Activated CD8-positive, alpha-beta memory T cell treated with anti-CD3 and anti-CD28 coated beads, Interleukin-2, amount 50 U/mL, for 48 hours (primary cell): Measurements from ENCODE around the gene SIRT2.
"Not testable (repeated sequence)": the region's sequence is repeated elsewhere in the genome, so short reads cannot be mapped to it uniquely, and the experiment has no call there.

Source experiments
- DNase-seq: peaks from one replicate; pipeline ENCODE4 v3.0.0-alpha.2; 2020

Gene SIRT2

DNA sequence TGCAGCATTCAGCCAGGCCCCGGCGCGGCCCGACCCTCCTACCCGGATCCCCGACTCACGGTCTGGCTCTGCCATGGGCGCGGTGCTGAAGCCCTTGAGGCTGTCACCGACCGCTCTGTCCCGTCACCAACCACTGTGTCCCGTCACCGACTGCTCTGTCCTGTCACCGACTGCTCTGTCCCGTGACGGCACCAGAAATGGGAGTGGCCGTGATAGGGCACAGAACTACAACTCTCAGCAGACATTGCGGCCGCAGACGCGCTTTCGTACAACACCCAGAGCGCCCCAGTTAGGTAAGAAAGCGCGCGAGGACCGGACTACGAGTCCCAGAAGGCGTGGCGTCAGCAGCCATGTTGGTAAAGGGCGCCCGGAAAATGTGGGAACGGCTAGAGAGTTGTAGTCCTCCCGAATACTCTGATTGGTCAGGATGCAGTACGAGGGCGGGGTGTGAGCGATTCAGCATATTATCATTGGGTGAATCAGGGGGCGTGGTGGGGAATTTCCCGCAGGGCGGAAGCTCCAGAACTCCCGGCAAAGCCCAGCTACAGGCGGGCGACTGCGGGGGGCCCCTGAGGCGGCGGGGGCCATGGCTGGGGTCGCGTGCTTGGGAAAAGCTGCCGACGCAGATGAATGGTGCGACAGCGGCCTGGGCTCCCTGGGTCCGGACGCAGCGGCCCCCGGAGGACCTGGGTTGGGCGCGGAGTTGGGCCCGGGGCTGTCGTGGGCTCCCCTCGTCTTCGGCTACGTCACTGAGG lies at the start of gene SIRT2, which contains the start of gene NFKBIB:
Gene SIRT2 (minus strand): TSS at position 172 of the 755 bp plus-strand sequence. CDS start 97 bp downstream, at position 75.
Gene NFKBIB (plus strand): TSS at position 523 of the 755 bp plus-strand sequence. CDS start 64 bp downstream, at position 587.
- DNase-seq = peak; percentile 97

DNA sequence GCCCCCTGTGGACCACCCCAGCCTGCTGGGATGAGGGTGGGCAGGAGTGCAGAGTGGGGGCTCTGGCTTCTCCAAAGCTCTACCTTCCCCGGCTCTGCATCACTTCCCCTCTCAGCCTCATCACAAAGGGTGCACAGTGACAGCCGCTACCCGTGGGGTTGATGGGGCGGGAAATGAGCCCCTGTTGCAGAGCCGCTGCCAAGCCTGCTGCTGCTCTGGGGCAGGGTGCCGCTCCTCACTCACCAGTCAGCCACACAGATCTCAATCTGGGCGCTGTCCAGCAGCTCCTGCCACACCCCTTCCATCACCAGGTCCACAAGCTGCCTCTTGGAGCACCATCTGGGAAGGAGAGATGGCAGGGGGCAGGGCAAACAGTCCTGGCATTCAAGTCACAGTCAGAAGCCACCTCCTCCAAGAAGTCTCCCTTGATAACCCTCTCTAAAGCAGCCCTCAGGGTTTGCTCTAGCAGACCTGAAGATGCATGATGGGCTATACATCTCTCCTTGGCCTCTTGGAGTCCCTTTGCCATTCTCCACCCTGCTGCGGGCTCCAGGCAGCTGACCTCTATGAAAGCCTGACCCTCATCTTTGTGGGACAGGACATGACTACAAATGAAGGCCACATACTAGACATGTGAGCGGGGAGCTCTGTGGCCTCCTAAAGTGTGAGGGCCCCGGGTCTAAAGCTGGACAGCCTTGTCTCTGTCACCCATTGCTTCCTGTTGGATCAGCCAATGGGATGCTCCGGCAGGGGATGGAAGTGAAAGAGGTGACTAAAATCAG lies 47.0 kb upstream of the SIRT2 start:
- no peak for DNase-seq

DNA sequence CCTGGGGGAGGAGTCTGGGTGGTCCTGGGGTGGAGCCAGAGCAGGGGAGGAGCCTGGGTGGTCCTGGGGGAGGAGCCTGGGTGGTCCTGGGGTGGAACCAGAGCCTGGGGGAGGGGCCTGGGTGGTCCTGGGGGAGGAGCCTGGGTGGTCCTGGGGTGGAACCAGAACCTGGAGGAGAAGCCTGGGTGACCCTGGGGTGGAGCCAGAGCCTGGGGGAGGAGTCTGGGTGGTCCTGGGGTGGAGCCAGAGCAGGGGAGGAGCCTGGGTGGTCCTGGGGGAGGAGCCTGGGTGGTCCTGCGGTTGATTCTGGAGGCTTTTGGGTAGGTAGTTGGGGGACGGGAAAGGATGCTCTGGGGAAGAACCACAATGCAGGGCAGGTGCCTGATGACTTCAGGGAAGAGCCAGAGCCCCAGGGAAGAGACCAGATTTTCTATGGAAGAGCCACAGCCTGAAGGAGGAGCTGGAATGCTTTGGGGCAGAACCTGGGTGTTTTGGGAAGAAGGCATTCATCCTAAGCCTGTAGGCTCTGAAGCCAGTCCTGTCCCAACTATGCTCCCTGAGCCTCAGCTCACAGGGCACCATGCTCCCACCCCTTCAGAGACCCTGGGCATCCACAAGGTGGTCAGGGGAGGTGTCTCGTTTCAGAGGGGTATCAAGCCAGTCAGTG lies 46.3 kb upstream of the SIRT2 start:
- no peak for DNase-seq

DNA sequence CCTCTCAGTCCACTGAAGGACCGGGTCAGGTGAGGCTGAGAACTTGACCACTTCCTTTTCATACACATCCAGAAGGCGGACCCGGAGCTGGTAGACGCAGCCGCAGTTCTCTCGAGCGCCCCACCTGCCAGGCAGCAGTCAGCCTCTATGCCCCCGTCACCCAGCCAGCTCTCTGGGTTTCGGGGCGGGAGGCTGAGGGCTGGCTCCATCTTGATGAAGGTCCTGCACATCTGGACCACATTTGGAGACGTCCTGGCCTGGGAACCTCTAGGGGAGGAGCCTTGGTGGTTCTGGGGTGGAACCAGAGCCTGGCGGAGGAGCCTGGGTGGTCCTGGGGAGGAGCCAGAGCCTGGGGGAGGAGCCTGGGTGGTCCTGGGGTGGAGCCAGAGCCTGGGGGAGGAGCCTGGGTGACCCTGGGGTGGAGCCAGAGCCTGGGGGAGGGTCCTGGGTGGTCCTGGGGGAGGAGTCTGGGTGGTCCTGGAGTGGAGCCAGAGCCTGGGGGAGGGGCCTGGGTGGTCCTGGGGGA lies 45.6 kb upstream of the SIRT2 start:
- DNase-seq = no peak

DNA sequence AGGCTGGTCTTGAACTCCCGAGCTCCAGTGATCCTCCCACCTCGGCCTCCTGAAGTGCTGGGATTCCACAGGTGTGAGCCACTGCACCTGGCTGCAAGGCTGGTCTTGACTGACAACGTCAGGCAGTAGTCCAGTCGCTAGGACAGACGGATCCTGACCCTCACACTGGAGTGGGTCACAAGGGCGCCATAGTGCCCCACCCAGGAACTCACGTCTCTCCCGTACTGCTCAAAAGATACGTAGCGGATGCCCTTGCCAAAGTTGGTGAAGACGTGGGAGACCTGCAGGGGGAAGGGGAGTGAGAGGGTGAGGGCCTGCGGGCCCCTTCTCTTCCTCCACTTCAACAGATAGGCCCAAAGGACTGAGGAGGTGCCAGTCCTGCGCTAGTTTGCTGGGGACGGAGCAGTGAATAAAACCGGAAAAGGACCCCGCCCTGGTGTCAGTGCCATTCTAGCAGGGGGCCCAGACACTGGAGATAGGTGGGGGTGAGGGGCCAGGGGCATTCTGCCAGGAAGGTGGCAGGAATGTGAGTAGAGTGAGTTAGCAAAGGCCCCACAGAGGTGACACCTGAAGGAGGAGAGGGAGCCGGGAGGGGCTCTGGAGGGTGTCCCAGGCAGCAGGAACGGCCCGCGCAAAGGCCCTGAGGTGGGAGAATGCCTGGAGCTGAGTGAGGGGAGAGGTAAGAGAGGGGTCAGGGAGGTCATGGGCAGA lies 43.2 kb upstream of the SIRT2 start:
- no peak for DNase-seq

DNA sequence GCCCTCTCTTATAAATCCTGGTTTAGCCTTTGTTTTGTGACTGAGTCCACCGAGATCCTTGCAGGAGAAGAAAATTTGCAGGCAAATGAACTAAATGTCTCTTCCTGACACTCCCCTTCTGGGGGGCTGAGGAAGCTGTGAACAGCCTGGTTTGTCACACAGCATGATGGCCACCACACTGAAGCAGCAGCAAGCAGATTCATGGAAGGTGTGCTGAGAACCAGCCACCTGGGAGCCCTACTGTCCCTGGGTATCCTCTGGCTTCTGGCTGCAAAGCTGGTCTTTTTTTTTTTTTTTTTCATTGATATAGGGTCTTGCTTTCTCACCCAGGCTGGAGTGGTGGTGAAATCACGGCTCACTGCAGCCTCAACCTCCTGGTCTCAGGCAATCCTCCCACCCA lies 42.6 kb upstream of the SIRT2 start:
- DNase-seq = no peak

DNA sequence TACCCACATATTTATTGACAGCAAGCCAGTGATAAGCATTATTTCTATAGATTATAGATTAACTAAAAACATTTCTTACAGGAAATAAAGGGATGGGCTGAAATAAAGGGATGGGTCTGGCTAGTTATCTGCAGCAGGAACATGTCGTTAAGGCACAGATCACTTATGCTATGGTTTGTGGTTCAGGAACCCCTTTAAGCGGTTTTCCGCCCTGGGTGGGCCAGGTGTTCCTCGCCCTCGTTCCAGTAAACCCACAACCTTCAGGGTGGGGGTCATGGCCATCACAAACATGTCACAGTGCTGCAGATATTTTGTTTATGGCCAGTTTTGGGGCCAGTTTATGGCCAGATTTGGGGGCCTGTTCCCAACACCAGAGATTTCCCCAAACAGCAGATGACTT lies 42.0 kb upstream of the SIRT2 start:
- not testable (repeated sequence) for DNase-seq

DNA sequence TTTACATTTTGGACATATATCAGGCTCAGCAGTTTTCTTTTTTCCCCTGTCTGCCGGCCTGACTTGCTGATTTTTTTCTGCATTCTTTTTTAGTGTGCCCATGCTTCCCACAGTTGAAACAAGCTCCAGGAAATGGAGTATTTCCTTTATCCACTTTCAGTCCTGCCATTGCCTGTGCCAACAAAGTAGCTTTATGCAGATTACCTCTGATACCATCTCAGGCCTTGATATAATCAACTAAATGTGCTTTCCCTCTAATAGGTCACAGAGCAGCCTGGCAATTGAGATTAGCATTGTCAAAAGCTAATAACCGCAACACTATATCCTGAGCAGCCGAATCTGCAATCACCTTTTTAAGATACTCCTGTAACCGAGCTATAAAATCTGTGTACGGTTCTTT lies 40.5 kb upstream of the SIRT2 start:
- no peak for DNase-seq

DNA sequence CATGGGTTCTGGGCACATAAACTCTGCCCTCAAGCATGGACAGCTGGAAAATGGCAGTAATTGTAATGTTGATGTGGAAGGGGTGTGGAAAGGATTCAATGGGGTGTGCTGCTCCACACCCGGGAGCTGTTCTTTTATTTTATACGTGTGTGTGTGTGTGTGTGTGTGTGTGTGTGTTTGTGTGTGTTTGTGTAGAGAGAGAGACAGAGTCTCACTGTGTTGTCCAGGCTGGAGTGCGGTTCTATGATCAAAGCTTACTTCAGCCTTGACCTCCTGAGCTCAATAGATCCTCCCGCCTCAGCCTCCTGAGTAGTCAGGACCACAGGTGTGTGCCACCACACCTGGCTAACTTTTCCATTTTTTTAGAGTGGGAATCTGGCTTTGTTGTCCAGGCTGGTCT lies 34.1 kb upstream of the SIRT2 start:
- no peak for DNase-seq

DNA sequence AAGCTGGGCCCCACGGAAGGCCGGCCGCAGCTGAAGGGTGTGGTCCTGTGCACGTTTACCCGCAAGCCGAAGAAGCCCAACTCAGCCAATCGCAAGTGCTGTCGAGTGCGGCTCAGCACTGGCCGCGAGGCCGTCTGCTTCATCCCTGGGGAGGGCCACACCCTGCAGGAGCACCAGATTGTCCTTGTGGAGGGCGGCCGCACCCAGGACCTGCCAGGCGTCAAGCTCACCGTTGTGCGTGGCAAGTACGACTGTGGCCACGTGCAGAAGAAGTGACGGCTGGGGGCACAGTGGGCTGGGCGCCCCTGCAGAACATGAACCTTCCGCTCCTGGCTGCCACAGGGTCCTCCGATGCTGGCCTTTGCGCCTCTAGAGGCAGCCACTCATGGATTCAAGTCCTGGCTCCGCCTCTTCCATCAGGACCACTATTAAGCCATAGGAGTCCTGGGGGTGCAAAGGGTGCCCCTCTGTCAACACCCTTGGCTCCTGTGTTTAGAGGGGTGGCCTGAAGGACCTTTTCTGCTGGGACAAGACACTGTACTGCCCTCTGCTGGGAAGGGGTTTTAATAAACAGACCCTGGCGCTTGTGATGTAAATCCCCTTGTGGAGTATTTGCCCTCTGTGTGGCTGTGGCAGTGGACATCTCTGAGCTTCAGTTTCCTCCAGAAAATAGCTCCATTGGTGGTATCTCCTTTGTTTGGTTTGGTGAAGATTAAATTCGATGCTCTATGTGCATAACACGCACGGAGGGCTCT lies 33.2 kb upstream of the SIRT2 start:
- DNase-seq = no peak

DNA sequence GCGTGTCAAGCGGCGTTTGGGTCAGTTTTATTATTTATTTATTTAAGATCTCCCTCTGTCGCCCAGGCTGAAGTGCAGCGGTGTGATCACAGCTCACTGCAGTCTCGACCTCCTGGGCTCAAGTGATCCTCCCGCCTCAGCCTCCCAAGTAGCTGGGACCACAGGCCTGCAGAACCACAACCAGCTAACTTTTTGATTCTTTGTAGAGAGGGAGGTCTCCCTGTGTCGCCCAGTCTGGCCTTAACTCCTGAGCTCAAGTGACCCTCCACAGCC lies 32.0 kb upstream of the SIRT2 start:
- no peak for DNase-seq

DNA sequence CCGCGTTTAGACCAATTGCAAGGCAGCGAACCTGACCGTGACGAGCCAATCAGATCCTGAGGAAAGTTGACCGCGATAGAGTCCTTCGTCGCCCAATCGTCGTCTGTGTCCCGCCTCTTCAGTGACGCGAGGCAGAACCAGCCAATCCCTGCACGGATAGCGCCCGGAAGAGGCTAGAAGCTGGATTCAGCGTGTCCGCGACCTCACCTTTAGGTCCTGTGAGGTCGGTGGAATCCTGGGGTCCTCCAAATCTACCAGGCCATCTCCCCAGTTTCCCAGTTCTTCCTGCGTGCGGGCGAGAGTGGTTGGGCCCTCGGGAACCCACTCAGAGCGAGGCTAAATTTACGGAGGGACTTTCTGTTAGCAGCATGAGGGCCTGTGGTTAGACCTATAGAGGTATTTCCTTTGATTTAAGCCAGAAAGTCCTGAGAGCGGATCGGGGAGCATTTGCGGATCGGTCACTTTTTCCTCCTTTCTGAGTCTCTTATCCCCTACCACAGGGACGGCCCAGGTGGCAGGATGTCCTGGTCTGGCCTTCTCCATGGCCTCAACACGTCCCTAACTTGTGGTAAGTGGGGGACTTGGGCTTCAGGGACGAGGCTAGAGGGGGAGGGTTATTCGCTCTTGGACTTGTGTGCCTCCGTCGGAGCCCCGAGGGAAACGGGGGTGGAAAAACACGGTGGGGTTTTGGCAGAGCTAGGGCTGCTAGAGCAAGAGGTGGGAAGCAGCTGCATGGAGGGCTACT lies 31.5 kb upstream of the SIRT2 start, which contains the start of gene MRPS12:
Gene MRPS12 (plus strand): TSS at position 169 of the 745 bp plus-strand sequence. CDS start 351 bp downstream, at position 520.
- no peak for DNase-seq

DNA sequence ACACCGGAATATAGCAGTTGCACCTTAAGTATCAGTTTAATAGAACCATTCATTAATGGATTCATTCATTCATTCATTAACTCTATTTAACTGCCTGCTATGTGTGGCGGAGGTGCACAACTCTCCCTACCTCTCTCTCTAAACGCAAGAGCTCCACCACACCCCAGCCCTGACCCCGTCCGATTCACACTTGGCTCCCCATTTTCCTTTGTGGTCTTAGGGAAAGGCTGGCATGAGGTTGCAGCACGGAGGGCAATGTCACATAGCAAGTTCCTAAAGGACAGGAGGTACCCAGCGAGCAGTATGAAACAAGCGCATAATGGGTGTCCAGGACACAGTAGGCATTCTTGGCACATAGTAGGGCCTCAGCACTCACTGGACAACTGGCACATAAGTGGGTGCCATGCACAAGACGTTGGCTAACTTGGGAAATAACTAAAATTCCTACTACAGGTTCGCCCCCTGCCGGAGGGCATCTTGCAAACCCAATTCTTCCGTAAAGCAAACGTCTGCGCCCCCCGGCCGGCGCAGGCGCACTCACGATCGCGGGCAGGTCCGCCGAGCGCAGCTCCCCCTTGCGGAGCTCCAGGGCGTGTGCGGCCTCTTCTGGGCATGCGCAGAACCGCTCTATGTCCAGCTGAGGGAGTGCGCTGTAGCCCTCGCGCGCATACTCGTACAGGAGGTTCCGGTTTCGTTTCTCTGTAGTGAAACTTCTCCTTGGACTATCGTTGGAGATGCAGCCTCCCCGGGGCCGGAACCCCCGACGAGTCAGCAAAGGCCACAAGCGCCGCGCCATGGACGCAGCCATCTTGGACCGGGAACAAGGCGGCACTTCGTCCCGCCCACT lies 30.7 kb upstream of the SIRT2 start, which contains the start of gene SARS2:
Gene SARS2 (minus strand): TSS at position 835 of the 847 bp plus-strand sequence. CDS start 27 bp downstream, at position 808.
- DNase-seq = peak; percentile 98

DNA sequence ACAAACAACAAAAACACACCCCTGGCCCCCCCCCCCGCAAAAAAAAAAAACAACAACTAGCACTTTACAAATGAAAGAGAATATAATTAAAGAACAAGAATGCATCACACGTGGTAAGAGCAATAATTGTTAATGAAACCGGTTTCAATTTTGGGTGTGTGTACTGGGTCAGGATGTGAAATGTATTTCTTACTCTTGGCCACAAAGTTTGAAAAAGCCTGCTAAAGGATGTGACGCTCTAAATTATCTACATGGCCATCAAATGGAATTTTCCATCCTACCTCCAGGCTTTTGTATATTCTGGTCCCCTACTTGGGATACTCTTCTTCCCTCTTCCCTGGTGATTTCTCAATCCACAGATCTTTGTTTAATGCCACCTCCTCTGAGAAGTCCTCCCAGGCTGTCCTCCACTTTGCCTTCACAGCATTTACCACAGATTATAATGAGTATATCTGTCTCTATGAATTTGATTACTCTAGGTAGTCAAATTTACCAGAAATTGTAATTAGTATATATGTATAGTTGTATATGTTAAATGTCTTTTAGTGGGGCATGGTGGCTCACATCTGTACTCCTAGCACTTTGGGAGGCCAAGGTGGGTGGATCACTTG lies 29.1 kb upstream of the SIRT2 start:
- no peak for DNase-seq

DNA sequence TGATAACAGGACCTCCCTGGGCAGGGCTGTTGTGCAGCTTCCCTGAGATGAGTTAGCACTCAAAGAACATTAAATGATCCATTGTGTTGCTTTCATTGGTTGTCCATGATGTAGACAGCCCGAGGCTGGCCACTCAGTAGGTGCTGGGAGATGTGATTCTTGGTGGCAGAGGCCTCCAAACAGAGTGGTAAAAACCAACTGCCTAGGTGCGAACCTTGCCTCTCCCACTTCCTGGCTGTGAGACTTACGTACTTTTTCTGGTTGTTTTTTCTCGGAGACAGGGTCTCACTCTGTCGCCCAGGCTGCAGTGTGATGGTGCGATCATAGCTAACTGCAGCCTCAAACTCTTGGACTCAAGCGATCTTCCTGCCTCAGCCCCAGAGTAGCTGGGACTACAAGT lies 25.0 kb upstream of the SIRT2 start:
- no peak for DNase-seq

DNA sequence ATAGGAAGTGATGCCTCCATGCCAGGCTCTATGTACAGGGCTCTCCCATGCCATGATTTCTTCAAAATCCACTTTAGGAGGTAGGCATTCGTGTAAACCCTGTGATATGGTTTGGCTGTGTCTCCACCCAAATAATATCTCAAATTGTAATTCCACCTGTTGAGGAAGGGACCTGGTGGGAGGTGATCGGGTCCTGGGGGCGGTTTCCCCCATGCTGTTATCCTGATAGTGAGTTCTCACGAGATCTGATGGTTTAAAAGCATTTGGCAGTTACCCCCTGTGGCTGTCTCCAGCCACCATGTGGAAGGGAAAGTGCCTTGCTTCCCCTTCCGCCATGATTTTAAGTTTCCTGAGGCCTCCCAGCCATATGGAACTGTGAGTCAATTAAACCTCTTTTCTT lies 23.1 kb upstream of the SIRT2 start:
- no peak for DNase-seq

DNA sequence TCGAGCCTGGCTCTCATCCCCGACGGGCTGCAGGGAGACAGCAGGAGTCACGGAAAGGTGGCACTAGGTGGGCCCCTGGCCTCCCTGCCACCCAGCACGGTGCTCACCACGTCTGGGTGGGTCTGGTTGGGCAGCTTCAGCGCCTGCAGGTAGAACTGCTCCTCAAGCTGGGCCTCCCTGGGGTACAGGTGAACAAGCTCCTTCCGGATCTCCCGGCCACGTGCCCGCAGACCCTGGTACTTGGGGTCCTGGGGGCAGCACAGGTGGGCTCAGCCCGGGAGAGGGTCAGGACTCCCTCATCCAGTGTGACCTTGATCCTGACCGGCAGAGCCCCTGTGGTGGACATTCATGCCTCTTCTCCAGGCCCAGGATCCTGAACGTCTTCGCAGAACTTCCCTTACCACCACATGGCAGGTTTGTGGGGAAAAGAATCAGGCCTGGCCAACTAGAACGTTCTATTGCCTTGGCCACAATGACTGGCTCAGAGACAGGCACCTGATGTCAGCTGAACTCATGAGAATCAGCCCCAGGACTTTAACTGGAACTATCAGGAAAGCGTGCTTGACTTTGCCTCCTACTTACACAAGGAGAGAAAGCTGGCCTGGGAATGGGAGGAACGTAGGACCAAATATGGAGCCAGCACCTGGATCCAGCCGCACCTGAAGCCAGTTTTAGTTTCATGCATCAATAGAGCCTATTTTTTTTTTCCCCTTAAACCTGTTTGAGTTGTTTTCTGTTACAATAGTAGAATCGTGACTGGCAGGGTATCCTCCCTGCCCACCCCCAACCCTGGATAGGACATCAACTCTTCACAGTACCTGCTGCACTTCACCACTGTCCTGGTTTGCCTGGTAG lies 22.2 kb upstream of the SIRT2 start:
- no peak for DNase-seq

DNA sequence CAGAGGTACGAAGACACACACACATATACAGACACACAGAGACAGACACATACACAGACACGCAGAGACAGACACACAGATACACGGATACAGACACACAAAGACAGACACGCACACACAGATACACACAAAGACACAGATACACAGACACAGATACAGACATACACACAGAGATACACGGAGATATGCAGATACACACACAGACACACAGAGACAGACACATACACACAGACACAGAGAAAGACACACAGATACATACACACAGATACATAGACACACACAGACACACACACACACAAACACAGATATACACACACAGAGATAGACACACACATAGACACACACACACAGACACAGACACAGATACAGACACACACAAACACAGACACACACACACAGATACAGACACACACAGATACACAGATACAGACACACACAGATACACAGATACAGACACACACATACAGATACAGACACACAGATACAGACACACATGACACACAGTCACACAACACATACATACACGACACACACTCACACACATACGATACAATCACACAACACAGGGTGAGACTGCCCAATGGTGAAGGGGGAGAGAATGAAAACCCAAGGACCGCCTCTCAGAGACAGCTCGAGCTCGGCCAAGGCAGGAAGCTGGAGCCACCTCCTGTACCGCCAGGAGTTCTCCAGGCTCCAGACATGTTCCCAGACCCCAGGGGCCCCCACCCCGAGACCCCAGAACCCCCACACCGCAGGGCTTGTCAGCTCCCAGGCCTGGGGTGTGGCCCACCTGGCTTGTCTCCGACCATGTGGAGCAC lies 21.4 kb upstream of the SIRT2 start:
- DNase-seq = no peak
